WTC11 (cell line): ENCODE results near the gene ROBO1. TPM values are rescaled to one million over a fixed set of nuclear protein-coding genes. Genes with fewer than 3 reads are reported as not detected.

ENCODE experiments used
- ATAC-seq: fragments of 200-7000 bp; cut with Tn5 transposase; 2 replicates; pipeline ENCODE4 v1.10.0; 2021; ENCODE audit warnings: mild to moderate bottlenecking, moderate library complexity
- CTCF ChIA-PET: fragments of 300-600 bp; sonication (Branson Sonifier 250); formaldehyde crosslinking; loops from one replicate; lab custom pipeline; 2021; ENCODE audit warnings: antibody characterized with exemption; lab: Charles Lee
- POLR2A ChIA-PET: fragments of 350-600 bp; sonication (Branson Sonifier 250); formaldehyde crosslinking; loops from one replicate; lab custom pipeline; 2021; ENCODE audit warnings: antibody characterized with exemption; lab: Charles Lee
- DNase-seq: peaks from one replicate; pipeline ENCODE4 v3.0.0; 2021; ENCODE audit warnings: low spot score
- H3K27ac Mint-ChIP-seq: 2 replicates; pipeline ENCODE4 v1.8.0; 2021; ENCODE audit warnings: mixed read lengths
- H3K27me3 Mint-ChIP-seq: 2 replicates; pipeline ENCODE4 v1.8.0; 2021; ENCODE audit warnings: low read depth, mild to moderate bottlenecking, moderate library complexity, mixed read lengths
- H3K36me3 Mint-ChIP-seq: 2 replicates; pipeline ENCODE4 v1.8.0; 2021; ENCODE audit warnings: mixed read lengths
- H3K4me1 Mint-ChIP-seq: 2 replicates; pipeline ENCODE4 v1.8.0; 2022; ENCODE audit warnings: mixed read lengths
- H3K4me3 Mint-ChIP-seq: 2 replicates; pipeline ENCODE4 v1.8.0; 2021; ENCODE audit warnings: mild to moderate bottlenecking, moderate library complexity, mixed read lengths
- H3K9me3 Mint-ChIP-seq: 2 replicates; pipeline ENCODE4 v1.8.0; 2021; ENCODE audit warnings: mixed read lengths
- ATF1 ChIP-seq: sonication (generic); formaldehyde crosslinking; IDR thresholded peaks from 2 replicates; pipeline ENCODE4 v1.8.1; 2023; ENCODE audit warnings: mild to moderate bottlenecking, moderate library complexity, missing genetic modification reagents
- ESRRA ChIP-seq: sonication (generic); formaldehyde crosslinking; IDR thresholded peaks from 2 replicates; pipeline ENCODE4 v1.8.1; 2022; ENCODE audit warnings: mild to moderate bottlenecking, missing genetic modification reagents, borderline replicate concordance
- FOXJ3 ChIP-seq: sonication (generic); formaldehyde crosslinking; IDR thresholded peaks from 2 replicates; pipeline ENCODE4 v1.9.0; 2021; ENCODE audit warnings: missing genetic modification reagents, mild to moderate bottlenecking, borderline replicate concordance
- KAT7 ChIP-seq: sonication (generic); formaldehyde crosslinking; IDR thresholded peaks from 2 replicates; pipeline ENCODE4 v1.8.1; 2023; ENCODE audit warnings: missing genetic modification reagents, mild to moderate bottlenecking, borderline replicate concordance
- MYBL2 ChIP-seq: sonication (generic); formaldehyde crosslinking; IDR thresholded peaks from 2 replicates; pipeline ENCODE4 v1.8.1; 2023; ENCODE audit warnings: mild to moderate bottlenecking, moderate library complexity, missing genetic modification reagents
- NFATC4 ChIP-seq: fragments of 250-450 bp; sonication (Bioruptor Pico); IDR thresholded peaks from 2 replicates; pipeline ENCODE4 v1.9.0; 2021; ENCODE audit warnings: mild to moderate bottlenecking
- TEAD1 ChIP-seq: sonication (generic); formaldehyde crosslinking; IDR thresholded peaks from 2 replicates; pipeline ENCODE4 v1.8.0; 2022; ENCODE audit warnings: mild to moderate bottlenecking, missing genetic modification reagents
- ZNF232 ChIP-seq: sonication (generic); formaldehyde crosslinking; IDR thresholded peaks from 2 replicates; pipeline ENCODE4 v1.8.0; 2022; ENCODE audit warnings: mild to moderate bottlenecking, missing genetic modification reagents
- ZNF396 ChIP-seq: fragments of 250-450 bp; sonication (Bioruptor Pico); IDR thresholded peaks from 2 replicates; pipeline ENCODE4 v1.8.0; 2021; ENCODE audit warnings: mild to moderate bottlenecking, moderate library complexity, borderline replicate concordance
- ZNF671 ChIP-seq: fragments of 250-450 bp; sonication (Bioruptor Pico); IDR thresholded peaks from 2 replicates; pipeline ENCODE4 v1.8.0; 2021; ENCODE audit warnings: mild to moderate bottlenecking
- total RNA-seq: library from RNA; stranded (reverse); gene quantifications from 3 replicates; pipeline ENCODE4 v1.2.3, GENCODE V29; 2021
- TF ChIP-seq, protein P1 (sequence below): sonication (generic); formaldehyde crosslinking; IDR thresholded peaks from 2 replicates; pipeline ENCODE4 v1.8.0; 2023; ENCODE audit warnings: missing genetic modification reagents, mild to moderate bottlenecking, borderline replicate concordance
- TF ChIP-seq, protein P2 (sequence below): sonication (generic); formaldehyde crosslinking; IDR thresholded peaks from 2 replicates; pipeline ENCODE4 v1.8.1; 2023; ENCODE audit warnings: mild to moderate bottlenecking, missing genetic modification reagents, moderate library complexity
- TF ChIP-seq, protein P3 (sequence below): sonication (generic); formaldehyde crosslinking; IDR thresholded peaks from 2 replicates; pipeline ENCODE4 v1.8.1; 2022; ENCODE audit warnings: mild to moderate bottlenecking, moderate library complexity, missing genetic modification reagents
- TF ChIP-seq, protein P4 (sequence below): sonication (generic); formaldehyde crosslinking; IDR thresholded peaks from 2 replicates; pipeline ENCODE4 v1.8.1; 2022; ENCODE audit warnings: mild to moderate bottlenecking, missing genetic modification reagents, moderate library complexity, borderline replicate concordance
- TF ChIP-seq, protein P5 (sequence below): sonication (generic); formaldehyde crosslinking; IDR thresholded peaks from 2 replicates; pipeline ENCODE4 v1.8.1; 2022; ENCODE audit warnings: low read depth, missing genetic modification reagents, borderline replicate concordance
- TF ChIP-seq, protein P6 (sequence below): sonication (generic); formaldehyde crosslinking; IDR thresholded peaks from 2 replicates; pipeline ENCODE4 v1.8.0; 2022; ENCODE audit warnings: mild to moderate bottlenecking, missing genetic modification reagents
- TF ChIP-seq, protein P7 (sequence below): fragments of 250-450 bp; sonication (Bioruptor Pico); conservative IDR thresholded peaks from 2 replicates; pipeline ENCODE4 v1.9.0; 2021; ENCODE audit warnings: mild to moderate bottlenecking
- TF ChIP-seq, protein P8 (sequence below): fragments of 250-450 bp; sonication (Bioruptor Pico); IDR thresholded peaks from 2 replicates; pipeline ENCODE4 v1.8.0; 2021; ENCODE audit warnings: mild to moderate bottlenecking

The ROBO1 gene
- total RNA-seq, 1 experiment from 2014 or later, result 90.9 TPM

DNA sequence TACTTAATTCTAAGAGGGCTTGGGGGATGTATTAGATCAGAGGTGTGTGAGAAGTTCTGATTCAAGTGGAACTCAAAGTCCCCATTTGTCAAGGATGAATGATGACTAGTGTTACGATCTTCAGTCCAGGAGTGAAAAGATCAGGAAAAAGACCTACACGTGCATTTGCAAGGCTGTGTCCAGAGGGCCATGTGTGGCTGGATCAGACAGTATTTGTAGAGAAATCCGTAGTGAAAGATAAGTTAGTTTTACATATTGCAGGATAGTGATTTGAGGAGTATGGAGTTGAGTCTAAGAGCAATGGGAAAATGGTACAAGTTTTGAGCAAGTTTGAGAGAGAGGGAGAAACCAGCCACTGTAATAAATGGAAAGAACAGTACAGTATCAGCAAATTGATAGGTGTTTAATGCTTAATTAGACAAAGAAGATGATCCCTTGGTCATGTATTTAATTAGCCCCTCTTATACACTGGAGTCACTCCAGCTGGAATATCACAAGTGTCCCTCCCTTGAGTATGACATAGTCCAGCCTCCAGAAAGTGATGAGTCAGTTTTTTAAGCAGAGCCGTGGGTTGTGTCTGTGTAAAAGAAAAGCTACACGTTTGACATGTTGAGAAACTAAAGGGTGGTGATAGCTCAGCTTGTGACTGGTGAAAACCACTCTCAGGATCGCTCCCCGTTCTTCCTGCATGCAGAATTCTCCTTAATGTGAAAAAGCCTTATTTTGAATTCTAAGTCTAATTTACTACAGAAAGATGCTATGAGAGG, 348.8 kb downstream of the ROBO1 start:
- ATAC-seq, result no peak
- Mint-ChIP-seq H3K27ac (no peak overlapping the region), H3K9me3 (no peaks in the 10 kb centered on the region), H3K4me1 (no peaks in the 10 kb centered on the region), H3K4me3 (no peak overlapping the region), H3K36me3 (no peaks in the 10 kb centered on the region), H3K27me3 (no peaks in the 10 kb centered on the region)
- POLR2A ChIA-PET, result no interaction called here
- CTCF ChIA-PET, result no interaction called here
- DNase-seq, result no peak
- TF ChIP-seq, protein P1, sequence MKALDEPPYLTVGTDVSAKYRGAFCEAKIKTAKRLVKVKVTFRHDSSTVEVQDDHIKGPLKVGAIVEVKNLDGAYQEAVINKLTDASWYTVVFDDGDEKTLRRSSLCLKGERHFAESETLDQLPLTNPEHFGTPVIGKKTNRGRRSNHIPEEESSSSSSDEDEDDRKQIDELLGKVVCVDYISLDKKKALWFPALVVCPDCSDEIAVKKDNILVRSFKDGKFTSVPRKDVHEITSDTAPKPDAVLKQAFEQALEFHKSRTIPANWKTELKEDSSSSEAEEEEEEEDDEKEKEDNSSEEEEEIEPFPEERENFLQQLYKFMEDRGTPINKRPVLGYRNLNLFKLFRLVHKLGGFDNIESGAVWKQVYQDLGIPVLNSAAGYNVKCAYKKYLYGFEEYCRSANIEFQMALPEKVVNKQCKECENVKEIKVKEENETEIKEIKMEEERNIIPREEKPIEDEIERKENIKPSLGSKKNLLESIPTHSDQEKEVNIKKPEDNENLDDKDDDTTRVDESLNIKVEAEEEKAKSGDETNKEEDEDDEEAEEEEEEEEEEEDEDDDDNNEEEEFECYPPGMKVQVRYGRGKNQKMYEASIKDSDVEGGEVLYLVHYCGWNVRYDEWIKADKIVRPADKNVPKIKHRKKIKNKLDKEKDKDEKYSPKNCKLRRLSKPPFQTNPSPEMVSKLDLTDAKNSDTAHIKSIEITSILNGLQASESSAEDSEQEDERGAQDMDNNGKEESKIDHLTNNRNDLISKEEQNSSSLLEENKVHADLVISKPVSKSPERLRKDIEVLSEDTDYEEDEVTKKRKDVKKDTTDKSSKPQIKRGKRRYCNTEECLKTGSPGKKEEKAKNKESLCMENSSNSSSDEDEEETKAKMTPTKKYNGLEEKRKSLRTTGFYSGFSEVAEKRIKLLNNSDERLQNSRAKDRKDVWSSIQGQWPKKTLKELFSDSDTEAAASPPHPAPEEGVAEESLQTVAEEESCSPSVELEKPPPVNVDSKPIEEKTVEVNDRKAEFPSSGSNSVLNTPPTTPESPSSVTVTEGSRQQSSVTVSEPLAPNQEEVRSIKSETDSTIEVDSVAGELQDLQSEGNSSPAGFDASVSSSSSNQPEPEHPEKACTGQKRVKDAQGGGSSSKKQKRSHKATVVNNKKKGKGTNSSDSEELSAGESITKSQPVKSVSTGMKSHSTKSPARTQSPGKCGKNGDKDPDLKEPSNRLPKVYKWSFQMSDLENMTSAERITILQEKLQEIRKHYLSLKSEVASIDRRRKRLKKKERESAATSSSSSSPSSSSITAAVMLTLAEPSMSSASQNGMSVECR (CRISPR knock-in tag), result no peak
- TF ChIP-seq, protein P2, sequence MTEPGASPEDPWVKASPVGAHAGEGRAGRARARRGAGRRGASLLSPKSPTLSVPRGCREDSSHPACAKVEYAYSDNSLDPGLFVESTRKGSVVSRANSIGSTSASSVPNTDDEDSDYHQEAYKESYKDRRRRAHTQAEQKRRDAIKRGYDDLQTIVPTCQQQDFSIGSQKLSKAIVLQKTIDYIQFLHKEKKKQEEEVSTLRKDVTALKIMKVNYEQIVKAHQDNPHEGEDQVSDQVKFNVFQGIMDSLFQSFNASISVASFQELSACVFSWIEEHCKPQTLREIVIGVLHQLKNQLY, result no peak
- TF ChIP-seq, protein P3, sequence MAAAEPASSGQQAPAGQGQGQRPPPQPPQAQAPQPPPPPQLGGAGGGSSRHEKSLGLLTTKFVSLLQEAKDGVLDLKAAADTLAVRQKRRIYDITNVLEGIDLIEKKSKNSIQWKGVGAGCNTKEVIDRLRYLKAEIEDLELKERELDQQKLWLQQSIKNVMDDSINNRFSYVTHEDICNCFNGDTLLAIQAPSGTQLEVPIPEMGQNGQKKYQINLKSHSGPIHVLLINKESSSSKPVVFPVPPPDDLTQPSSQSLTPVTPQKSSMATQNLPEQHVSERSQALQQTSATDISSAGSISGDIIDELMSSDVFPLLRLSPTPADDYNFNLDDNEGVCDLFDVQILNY (CRISPR knock-in tag), result no peak
- TF ChIP-seq ZNF232, result no peak

DNA sequence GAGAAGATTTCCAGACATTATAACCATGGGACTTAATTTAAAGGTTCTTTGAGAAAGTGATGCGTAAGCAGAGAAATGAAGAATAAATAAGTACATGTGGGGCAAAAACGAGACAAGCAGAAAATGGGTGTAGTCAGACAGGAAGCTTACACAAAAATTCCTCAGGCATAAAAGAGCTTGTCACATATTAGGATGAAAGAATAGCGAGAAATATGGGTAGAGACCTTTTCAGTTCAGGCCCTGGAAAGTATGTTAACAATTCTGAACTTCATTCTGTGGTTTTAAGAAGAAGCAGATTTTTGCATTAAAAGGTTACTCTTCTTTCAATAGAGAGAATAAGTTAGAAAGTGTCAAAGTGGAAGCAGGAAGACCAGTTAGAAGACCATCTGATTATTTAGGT, 352.4 kb downstream of the ROBO1 start:
- H3K27me3 Mint-ChIP-seq, result no peaks in the 10 kb centered on the region
- no peak for TF ChIP-seq ZNF396 (CRISPR knock-in tag)
- TF ChIP-seq ESRRA (CRISPR knock-in tag), result no peak
- TF ChIP-seq, protein P4, sequence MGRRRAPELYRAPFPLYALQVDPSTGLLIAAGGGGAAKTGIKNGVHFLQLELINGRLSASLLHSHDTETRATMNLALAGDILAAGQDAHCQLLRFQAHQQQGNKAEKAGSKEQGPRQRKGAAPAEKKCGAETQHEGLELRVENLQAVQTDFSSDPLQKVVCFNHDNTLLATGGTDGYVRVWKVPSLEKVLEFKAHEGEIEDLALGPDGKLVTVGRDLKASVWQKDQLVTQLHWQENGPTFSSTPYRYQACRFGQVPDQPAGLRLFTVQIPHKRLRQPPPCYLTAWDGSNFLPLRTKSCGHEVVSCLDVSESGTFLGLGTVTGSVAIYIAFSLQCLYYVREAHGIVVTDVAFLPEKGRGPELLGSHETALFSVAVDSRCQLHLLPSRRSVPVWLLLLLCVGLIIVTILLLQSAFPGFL (CRISPR knock-in tag), result no peak
- no peak for TF ChIP-seq TEAD1 (CRISPR knock-in tag)
- TF ChIP-seq NFATC4 (CRISPR knock-in tag), result no peak
- TF ChIP-seq, all 79 proteins: peak for 0
- Mint-ChIP-seq H3K9me3 (no peaks in the 10 kb centered on the region), H3K36me3 (no peaks in the 10 kb centered on the region), H3K4me3 (no peak overlapping the region), H3K27ac (no peak overlapping the region), H3K4me1 (no peaks in the 10 kb centered on the region)
- DNase-seq (no peak), ATAC-seq (no peak)
- POLR2A ChIA-PET, result no interaction called here
- CTCF ChIA-PET, result no interaction called here

DNA sequence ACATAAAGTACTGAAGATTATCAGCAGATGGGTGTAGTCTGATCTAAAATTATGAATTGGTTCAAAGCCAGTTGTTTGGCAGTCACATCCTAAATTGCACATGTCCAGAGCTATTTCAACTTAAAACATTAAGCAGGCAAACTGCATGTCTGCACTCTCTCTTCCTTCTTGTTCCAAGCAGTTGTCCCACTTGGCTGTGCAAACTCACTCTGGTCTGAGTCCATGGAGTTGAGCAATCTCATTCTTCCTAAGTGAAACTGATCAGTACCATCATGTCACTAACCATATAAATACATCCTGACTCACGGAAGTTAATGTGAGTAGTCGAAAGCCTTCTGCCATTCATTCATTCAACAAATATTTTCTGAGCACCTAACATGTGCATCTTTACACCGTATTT, 353.0 kb downstream of the ROBO1 start:
- ATAC-seq, result no peak
- ChIA-PET POLR2A (no interaction called here), CTCF (no interaction called here)
- Mint-ChIP-seq H3K4me3 (no peak overlapping the region), H3K4me1 (no peaks in the 10 kb centered on the region), H3K9me3 (no peaks in the 10 kb centered on the region), H3K27me3 (no peaks in the 10 kb centered on the region), H3K27ac (no peak overlapping the region), H3K36me3 (no peaks in the 10 kb centered on the region)
- DNase-seq, result no peak
- TF ChIP-seq, protein P5, sequence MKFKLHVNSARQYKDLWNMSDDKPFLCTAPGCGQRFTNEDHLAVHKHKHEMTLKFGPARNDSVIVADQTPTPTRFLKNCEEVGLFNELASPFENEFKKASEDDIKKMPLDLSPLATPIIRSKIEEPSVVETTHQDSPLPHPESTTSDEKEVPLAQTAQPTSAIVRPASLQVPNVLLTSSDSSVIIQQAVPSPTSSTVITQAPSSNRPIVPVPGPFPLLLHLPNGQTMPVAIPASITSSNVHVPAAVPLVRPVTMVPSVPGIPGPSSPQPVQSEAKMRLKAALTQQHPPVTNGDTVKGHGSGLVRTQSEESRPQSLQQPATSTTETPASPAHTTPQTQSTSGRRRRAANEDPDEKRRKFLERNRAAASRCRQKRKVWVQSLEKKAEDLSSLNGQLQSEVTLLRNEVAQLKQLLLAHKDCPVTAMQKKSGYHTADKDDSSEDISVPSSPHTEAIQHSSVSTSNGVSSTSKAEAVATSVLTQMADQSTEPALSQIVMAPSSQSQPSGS, result no peak
- no peak for TF ChIP-seq ATF1 (CRISPR knock-in tag)
- no peak for TF ChIP-seq MYBL2 (CRISPR knock-in tag)
- no peak for TF ChIP-seq KAT7 (CRISPR knock-in tag)
- TF ChIP-seq, protein P6, sequence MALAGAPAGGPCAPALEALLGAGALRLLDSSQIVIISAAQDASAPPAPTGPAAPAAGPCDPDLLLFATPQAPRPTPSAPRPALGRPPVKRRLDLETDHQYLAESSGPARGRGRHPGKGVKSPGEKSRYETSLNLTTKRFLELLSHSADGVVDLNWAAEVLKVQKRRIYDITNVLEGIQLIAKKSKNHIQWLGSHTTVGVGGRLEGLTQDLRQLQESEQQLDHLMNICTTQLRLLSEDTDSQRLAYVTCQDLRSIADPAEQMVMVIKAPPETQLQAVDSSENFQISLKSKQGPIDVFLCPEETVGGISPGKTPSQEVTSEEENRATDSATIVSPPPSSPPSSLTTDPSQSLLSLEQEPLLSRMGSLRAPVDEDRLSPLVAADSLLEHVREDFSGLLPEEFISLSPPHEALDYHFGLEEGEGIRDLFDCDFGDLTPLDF (CRISPR knock-in tag), result no peak
- no peak for TF ChIP-seq ZNF671 (CRISPR knock-in tag)
- TF ChIP-seq FOXJ3 (CRISPR knock-in tag), result no peak
- TF ChIP-seq, protein P7, sequence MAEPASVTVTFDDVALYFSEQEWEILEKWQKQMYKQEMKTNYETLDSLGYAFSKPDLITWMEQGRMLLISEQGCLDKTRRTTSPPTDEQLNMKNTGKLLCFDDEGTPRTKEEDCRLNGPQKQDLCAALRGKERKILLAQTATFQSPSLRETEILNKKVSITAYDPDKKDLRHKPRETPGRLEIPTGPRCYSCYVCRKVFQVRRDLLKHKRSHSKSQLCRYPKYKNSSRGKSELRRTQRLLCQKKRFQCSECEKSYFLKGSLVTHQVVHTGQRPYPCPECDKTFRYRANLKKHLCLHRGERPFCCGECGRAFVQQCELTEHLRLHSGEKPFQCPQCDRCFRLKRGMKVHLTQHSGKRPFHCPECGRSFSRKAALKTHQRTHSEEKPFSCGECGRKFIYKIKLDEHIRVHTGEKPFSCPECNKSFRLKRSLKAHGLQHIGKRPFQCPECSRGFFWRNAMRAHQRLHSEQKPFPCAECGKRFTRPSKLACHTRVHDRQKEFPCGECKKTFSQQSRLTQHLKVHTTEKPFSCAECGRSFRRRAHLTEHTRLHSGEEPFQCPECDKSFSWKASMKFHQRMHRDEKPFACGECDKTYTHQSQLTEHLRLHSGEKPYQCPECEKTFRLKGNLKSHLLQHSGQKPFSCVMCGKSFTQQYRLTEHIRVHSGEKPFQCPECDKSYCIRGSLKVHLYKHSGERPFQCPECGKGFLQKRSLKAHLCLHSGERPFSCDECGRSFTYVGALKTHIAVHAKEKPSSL (CRISPR knock-in tag), result no peak
- TF ChIP-seq, protein P8, sequence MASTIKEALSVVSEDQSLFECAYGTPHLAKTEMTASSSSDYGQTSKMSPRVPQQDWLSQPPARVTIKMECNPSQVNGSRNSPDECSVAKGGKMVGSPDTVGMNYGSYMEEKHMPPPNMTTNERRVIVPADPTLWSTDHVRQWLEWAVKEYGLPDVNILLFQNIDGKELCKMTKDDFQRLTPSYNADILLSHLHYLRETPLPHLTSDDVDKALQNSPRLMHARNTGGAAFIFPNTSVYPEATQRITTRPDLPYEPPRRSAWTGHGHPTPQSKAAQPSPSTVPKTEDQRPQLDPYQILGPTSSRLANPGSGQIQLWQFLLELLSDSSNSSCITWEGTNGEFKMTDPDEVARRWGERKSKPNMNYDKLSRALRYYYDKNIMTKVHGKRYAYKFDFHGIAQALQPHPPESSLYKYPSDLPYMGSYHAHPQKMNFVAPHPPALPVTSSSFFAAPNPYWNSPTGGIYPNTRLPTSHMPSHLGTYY (CRISPR knock-in tag), result no peak
